HUES64 (cell line): ENCODE results near the gene AFF3.

Experiments used
- H3K27ac ChIP-seq: 2 replicates; pipeline ENCODE4 v1.7.0; 2013; ENCODE audit warnings: low read depth, low read length, inconsistent platforms
- H3K27me3 ChIP-seq: 2 replicates; pipeline ENCODE4 v1.6.1; 2013; ENCODE audit warnings: mild to moderate bottlenecking, low read length; ENCODE audit not compliant: insufficient read depth
- H3K36me3 ChIP-seq: 2 replicates; pipeline ENCODE4 v1.6.1; 2013; ENCODE audit warnings: mild to moderate bottlenecking, low read length; ENCODE audit not compliant: insufficient read depth
- H3K4me1 ChIP-seq: 2 replicates; pipeline ENCODE4 v1.6.1; 2013; ENCODE audit warnings: mild to moderate bottlenecking, low read length, moderate library complexity; ENCODE audit not compliant: insufficient read depth
- H3K4me3 ChIP-seq: 2 replicates; pipeline ENCODE4 v1.5.1; 2013; ENCODE audit warnings: mild to moderate bottlenecking, low read length, moderate library complexity
- H3K9ac ChIP-seq: 2 replicates; pipeline ENCODE4 v1.6.1; 2013; ENCODE audit warnings: mild to moderate bottlenecking, low read depth, low read length
- H3K9me3 ChIP-seq: 2 replicates; pipeline ENCODE4 v1.6.1; 2013; ENCODE audit warnings: low read depth, low read length; ENCODE audit not compliant: insufficient read depth
- WGBS: fragments of 150-250, 120-280 bp; methylation state at CpG from one replicate; pipeline ENCODE4 v1.1.7; 2013; ENCODE audit warnings: missing lambda C conversion rate; 5-methylcytosine and 5-hydroxymethylcytosine counted together

Gene AFF3

GRCh38 chr2:99550368-99550767 is 592.0 kb downstream of the AFF3 start:
- Histone ChIP-seq H3K27me3 (no peaks in the 10 kb centered on the region), H3K9me3 (no peaks in the 10 kb centered on the region), H3K4me1 (peaks cover 19% of the 10 kb centered on the region), H3K4me3 (no peak overlapping the region), H3K27ac (no peak overlapping the region), H3K9ac (no peak overlapping the region), H3K36me3 (no peaks in the 10 kb centered on the region)
- WGBS = 61% methylated on average over 5 of the region's 5 CpGs

DNA sequence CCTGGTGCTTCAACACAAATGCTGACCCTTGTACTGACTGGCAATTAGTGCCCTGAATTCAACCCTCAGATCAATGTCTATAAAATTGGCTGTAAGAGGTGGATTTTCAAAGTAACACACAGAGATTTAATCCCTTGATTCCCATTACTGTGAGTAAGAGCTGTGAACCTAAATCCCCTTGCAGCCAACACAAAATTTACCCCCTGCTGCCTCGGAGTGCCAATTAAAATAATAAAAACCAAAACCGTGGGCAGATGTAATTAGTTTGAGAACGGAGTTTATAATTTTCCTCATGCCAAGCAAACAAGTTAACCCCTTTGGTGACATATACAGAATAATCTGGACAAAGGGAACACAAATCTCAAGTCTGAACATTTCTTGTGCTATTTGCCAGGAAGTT is 596.8 kb downstream of the AFF3 start:
- Histone ChIP-seq H3K36me3 (no peaks in the 10 kb centered on the region), H3K27ac (no peak overlapping the region), H3K9ac (no peak overlapping the region), H3K9me3 (no peaks in the 10 kb centered on the region), H3K4me3 (no peak overlapping the region), H3K4me1 (peaks cover 19% of the 10 kb centered on the region), H3K27me3 (no peaks in the 10 kb centered on the region)
- 78% methylated on average over 3 of the region's 3 CpGs for WGBS

- Histone ChIP-seq H3K36me3 (no peaks in the 10 kb centered on the region), H3K27me3 (no peaks in the 10 kb centered on the region), H3K4me1 (peaks cover 15% of the 10 kb centered on the region), H3K9ac (no peak overlapping the region), H3K9me3 (no peaks in the 10 kb centered on the region), H3K4me3 (no peak overlapping the region), H3K27ac (no peak overlapping the region)
- WGBS = no CpG with 5 or more reads among the region's 1 CpG
Observed at GRCh38 chr2:99545066-99545465, 597.3 kb downstream of the AFF3 start.

DNA sequence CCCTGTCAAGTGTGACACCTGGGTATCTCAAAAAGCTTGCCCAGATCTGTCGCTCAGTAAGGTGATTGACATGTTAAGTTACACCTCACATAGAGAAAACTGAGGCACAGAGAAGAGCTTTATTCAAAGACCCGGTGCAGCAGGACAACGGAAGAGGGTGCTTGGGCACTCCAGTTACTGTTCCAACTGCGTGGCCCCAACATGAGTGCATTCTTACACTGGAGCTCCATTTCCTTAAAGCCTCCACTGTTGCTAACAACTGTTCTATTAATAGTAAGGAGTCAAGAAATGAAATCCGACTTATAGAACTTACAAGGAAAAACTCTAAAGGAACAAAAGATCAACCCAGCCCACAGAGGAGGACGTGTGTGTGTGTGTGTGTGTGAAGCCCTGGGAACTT is 597.8 kb downstream of the AFF3 start:
- Histone ChIP-seq H3K27ac (no peak overlapping the region), H3K9me3 (no peaks in the 10 kb centered on the region), H3K4me3 (no peak overlapping the region), H3K9ac (no peak overlapping the region), H3K36me3 (no peaks in the 10 kb centered on the region), H3K4me1 (peaks cover 13% of the 10 kb centered on the region; the same call in 1 of the 2 replicates), H3K27me3 (no peaks in the 10 kb centered on the region)
- WGBS = 95% methylated on average over 6 of the region's 6 CpGs

GRCh38 chr2:99543247-99543646 is 599.1 kb downstream of the AFF3 start:
- 83% methylated on average over 1 of the region's 1 CpG for WGBS
- Histone ChIP-seq H3K9ac (no peak overlapping the region), H3K4me1 (peaks cover 13% of the 10 kb centered on the region; the same call in 1 of the 2 replicates), H3K36me3 (no peaks in the 10 kb centered on the region), H3K27me3 (no peaks in the 10 kb centered on the region), H3K9me3 (no peaks in the 10 kb centered on the region), H3K27ac (no peak overlapping the region), H3K4me3 (no peak overlapping the region)

DNA sequence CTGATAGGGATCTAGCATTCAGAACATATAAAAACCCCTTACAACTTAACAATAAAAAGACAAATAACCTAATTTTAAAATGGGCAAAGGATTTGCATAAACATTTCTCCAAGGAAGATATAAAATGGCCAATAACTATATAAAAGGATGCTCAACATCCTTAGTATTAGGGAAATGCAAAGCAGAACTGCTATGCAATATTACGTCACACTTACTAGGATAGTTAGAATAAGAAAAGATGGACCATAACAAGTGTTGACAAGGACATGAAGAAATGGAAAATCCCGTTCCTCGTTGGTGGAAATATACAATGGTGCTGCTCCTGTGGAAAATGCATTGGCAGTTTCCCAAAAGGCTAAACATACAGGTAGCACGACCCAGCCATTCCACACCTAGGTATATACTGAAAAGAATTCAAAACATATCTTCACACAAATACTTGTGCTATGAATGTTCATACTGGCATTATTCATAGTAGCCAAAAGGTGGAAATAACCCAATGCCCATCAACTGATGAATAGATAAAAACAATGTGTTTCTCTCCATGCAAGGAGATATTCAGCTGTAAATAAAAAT is 604.4 kb downstream of the AFF3 start:
- H3K9ac ChIP-seq = no peak overlapping the region
- WGBS = 97% methylated on average over 4 of the region's 4 CpGs
- H3K4me3 ChIP-seq = no peak overlapping the region
- no peak overlapping the region for H3K27ac ChIP-seq
- H3K27me3 ChIP-seq = no peaks in the 10 kb centered on the region
- H3K36me3 ChIP-seq = no peaks in the 10 kb centered on the region
- H3K4me1 ChIP-seq = no peaks in the 10 kb centered on the region
- H3K9me3 ChIP-seq = peaks cover 10% of the 10 kb centered on the region

GRCh38 chr2:99524056-99524455 is 618.3 kb downstream of the AFF3 start:
- Histone ChIP-seq H3K9me3 (no peaks in the 10 kb centered on the region), H3K9ac (no peak overlapping the region), H3K4me3 (no peak overlapping the region), H3K27ac (no peak overlapping the region), H3K4me1 (no peaks in the 10 kb centered on the region), H3K27me3 (peaks cover 3% of the 10 kb centered on the region; the same call in 1 of the 2 replicates), H3K36me3 (no peaks in the 10 kb centered on the region)
- WGBS = 82% methylated on average over 2 of the region's 2 CpGs

DNA sequence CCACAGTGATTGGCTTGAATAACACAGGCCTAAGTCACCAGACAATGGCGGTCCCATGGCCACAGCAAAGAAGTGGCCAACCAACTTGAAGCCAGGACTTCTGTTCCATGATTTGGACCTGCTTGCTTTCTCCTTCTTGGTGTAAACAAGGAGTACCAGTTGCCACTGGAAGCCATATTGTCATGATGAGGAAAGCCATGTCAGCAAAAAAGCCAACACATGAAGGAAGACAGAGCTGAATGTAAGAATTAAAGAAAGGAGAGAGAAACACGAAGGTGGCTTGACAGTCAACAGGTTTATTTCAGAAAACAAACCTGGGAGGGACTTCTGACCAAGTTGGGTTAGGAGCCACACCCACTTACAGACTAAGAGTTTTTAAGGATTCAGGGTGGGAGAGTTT is 620.2 kb downstream of the AFF3 start:
- Histone ChIP-seq H3K4me1 (no peaks in the 10 kb centered on the region), H3K27ac (no peak overlapping the region), H3K27me3 (peaks cover 3% of the 10 kb centered on the region; the same call in 1 of the 2 replicates), H3K36me3 (no peaks in the 10 kb centered on the region), H3K9me3 (no peaks in the 10 kb centered on the region), H3K4me3 (no peak overlapping the region), H3K9ac (no peak overlapping the region)
- WGBS = 92% methylated on average over 2 of the region's 2 CpGs

- Histone ChIP-seq H3K4me3 (no peak overlapping the region), H3K27me3 (peaks cover 3% of the 10 kb centered on the region; the same call in 1 of the 2 replicates), H3K27ac (no peak overlapping the region), H3K36me3 (no peaks in the 10 kb centered on the region), H3K4me1 (no peaks in the 10 kb centered on the region), H3K9me3 (no peaks in the 10 kb centered on the region), H3K9ac (no peak overlapping the region)
- WGBS = 86% methylated on average over 3 of the region's 3 CpGs
Observed at GRCh38 chr2:99520813-99521212, 621.6 kb downstream of the AFF3 start.

DNA sequence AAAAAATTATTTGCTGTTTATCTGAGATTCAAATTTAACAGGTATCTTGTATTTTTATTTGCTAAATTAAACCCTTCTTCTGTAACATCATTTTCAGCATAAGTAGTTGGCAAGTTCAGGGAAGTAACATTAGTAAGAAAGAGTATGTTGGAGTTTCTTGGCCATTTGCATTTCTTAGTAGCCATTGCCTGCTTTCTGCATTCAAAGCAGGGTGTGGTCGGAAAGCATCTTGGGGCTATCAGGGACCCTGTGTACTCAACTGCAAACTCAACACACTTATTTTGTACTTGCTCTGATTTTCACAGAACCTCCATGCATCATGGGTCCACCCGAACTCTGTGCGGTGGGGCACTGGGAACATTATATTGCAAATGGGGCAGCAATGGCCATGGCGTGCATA is 622.2 kb downstream of the AFF3 start:
- Histone ChIP-seq H3K9me3 (no peaks in the 10 kb centered on the region), H3K27me3 (peaks cover 3% of the 10 kb centered on the region; the same call in 1 of the 2 replicates), H3K4me1 (no peaks in the 10 kb centered on the region), H3K27ac (no peak overlapping the region), H3K9ac (no peak overlapping the region), H3K4me3 (no peak overlapping the region), H3K36me3 (no peaks in the 10 kb centered on the region)
- 94% methylated on average over 4 of the region's 4 CpGs for WGBS

DNA sequence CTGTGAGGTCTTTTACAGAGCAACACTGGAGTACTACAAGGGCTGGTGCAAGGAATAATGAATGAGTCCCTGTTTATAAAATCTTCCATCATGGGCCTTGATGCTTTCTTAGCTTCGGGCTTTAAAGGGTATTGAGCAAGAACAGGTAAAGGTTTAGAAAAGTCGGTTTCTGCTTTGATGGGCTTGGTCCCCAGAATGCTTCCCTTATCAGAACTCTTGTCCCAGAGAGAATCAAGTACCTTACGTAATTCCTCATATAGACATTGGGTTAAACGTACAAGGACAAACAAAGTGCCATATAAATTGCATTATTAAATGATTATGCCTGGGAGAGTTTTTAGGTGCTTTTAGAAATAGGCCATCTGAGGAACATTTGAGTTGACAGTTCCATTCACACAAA is 628.0 kb downstream of the AFF3 start:
- Histone ChIP-seq H3K4me1 (no peaks in the 10 kb centered on the region), H3K36me3 (no peaks in the 10 kb centered on the region), H3K4me3 (no peak overlapping the region), H3K9me3 (no peaks in the 10 kb centered on the region), H3K27ac (no peak overlapping the region), H3K9ac (no peak overlapping the region), H3K27me3 (no peaks in the 10 kb centered on the region)
- WGBS = 98% methylated on average over 4 of the region's 4 CpGs

- Histone ChIP-seq H3K27me3 (no peaks in the 10 kb centered on the region), H3K9me3 (no peaks in the 10 kb centered on the region), H3K36me3 (no peaks in the 10 kb centered on the region), H3K27ac (no peak overlapping the region), H3K4me1 (no peaks in the 10 kb centered on the region), H3K9ac (no peak overlapping the region), H3K4me3 (no peak overlapping the region)
- WGBS = no CpG with 5 or more reads among the region's 1 CpG
Observed at GRCh38 chr2:99512181-99512591, 630.2 kb downstream of the AFF3 start.
